NB4 (cell line): ENCODE measurements around the gene UBP1.

ENCODE experiments used
- DNase-seq: peaks from one replicate; pipeline ENCODE4 v3.0.0; 2010; ENCODE audit warnings: low read depth
- H3K4me3 ChIP-seq: one replicate; pipeline ENCODE4 v1.5.1; 2011; ENCODE audit warnings: mild to moderate bottlenecking, low read depth, low read length, moderate library complexity
- MYC ChIP-seq: IDR thresholded peaks from 2 replicates; pipeline ENCODE4 v1.6.1; 2011; ENCODE audit warnings: low read depth, low read length
- POLR2A ChIP-seq: IDR thresholded peaks from 2 replicates; pipeline ENCODE4 v1.6.1; 2011; ENCODE audit warnings: mild to moderate bottlenecking; ENCODE audit not compliant: insufficient read length; ENCODE audit errors: extremely low read depth
- TF ChIP-seq, protein P1 (sequence below): IDR thresholded peaks from 2 replicates; pipeline ENCODE4 v1.6.1; 2011; ENCODE audit warnings: low read depth, low read length
- TF ChIP-seq, protein P2 (sequence below): IDR thresholded peaks from one replicate; pipeline ENCODE4 v1.5.1; 2012; ENCODE audit warnings: low read depth, low read length

The UBP1 gene

DNA sequence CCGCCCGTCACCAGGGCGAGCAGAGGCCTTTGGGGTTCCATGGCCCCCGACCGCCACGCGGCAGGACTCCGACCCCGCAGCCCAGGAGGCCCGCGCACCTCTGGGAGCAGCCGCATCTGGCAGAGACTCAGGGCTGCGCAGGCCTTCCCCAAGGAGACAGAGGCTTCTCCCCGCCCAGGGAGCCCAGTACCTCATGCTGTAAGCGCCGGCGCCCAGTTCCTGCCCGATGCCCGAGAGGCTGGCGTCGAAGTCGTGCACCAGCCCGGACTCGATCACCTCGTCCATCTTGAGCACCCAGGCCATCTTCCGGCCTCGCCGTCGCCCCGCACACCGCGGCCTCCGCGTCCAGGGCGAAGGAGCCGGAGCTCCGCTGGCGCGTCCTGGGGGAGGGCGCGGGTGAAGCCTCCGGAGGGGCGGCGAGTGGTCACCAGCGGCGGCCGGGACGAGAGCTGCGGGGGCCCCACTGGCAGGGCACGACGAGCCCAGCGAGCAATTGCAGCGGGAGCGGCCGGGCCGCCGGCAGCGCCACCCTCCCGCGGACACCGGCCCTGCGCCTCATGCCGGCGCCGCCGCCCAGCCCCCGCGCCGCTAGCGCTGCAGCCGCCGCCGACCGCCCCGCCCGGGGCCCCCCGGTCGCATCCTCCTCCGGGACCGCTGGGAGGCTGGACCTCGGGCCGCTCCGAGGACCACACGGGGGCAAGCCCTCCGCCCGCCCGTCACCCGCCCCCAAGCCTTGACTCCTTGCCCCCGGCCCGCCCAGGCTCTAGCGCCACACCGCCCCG, 468 bp downstream of the UBP1 start:
- TF ChIP-seq MYC = 0 out of 2 replicates have a peak, but pooled peaks have one; percentile 48
- TF ChIP-seq, protein P1, sequence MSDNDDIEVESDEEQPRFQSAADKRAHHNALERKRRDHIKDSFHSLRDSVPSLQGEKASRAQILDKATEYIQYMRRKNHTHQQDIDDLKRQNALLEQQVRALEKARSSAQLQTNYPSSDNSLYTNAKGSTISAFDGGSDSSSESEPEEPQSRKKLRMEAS = peak; percentile 32
- TF ChIP-seq, protein P2, sequence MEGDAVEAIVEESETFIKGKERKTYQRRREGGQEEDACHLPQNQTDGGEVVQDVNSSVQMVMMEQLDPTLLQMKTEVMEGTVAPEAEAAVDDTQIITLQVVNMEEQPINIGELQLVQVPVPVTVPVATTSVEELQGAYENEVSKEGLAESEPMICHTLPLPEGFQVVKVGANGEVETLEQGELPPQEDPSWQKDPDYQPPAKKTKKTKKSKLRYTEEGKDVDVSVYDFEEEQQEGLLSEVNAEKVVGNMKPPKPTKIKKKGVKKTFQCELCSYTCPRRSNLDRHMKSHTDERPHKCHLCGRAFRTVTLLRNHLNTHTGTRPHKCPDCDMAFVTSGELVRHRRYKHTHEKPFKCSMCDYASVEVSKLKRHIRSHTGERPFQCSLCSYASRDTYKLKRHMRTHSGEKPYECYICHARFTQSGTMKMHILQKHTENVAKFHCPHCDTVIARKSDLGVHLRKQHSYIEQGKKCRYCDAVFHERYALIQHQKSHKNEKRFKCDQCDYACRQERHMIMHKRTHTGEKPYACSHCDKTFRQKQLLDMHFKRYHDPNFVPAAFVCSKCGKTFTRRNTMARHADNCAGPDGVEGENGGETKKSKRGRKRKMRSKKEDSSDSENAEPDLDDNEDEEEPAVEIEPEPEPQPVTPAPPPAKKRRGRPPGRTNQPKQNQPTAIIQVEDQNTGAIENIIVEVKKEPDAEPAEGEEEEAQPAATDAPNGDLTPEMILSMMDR = no peak
- H3K4me3 ChIP-seq = peak overlapping the region; percentile 95
- peak; percentile 65 for DNase-seq

DNA sequence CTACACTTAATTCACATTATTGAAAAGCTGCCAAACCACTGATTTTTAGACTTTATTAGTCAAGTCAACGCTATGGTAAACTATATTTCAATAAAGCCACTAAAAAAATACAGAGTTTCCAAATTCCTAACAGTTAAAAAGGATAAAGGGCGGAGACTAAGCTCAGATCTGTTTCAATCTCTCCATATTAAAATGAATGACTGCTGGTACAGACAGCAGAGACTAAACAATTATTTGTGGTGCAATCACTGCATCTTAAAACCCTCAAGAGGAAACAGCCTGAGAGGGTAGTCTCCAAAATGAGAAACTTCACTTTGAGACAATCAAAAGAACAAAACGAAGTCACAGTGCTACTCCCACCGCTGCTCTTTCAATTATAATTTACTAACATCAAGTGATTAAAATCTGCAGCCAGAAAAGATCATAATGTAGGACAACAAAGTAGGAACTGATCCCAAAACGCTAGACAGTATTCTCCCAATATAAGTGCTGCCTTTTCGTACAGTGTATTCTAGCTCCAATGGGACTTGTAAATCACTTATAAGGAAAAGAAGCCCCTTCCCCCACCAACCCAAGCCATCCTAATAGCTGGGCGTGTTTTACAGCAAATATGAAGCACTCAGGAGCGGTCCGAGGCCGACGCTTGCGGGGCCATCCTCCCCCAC, 1.2 kb downstream of the UBP1 start:
- DNase-seq = peak; percentile 29
- peak overlapping the region; percentile 95 for H3K4me3 ChIP-seq
- TF ChIP-seq POLR2A = no peak
- TF ChIP-seq, protein P2 = no peak
- TF ChIP-seq MYC = no peak
- TF ChIP-seq, protein P1 = no peak

DNA sequence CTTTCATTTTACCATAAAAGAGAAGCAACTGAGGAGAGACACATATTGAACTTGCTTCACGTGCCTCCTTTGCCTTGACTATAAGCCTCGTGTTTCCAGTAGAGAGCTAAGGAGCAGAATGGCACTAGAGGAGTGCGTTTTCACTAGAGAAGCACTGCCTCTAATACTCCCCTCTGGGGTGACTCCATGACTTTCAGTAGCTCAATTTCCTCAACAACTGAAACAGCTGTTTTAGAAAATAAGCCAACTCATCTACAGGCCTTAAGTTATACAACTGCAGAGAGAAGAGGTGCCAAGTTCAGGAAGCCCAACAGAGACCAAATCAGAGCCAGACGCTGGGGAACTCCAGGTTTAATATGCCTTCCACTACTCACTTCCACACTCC, 1.9 kb downstream of the UBP1 start:
- DNase-seq = peak; percentile 52
- peak overlapping the region; percentile 95 for H3K4me3 ChIP-seq
- no peak for TF ChIP-seq POLR2A
- TF ChIP-seq, protein P1 = peak; percentile 58; the same call in 1 of the 2 replicates

DNA sequence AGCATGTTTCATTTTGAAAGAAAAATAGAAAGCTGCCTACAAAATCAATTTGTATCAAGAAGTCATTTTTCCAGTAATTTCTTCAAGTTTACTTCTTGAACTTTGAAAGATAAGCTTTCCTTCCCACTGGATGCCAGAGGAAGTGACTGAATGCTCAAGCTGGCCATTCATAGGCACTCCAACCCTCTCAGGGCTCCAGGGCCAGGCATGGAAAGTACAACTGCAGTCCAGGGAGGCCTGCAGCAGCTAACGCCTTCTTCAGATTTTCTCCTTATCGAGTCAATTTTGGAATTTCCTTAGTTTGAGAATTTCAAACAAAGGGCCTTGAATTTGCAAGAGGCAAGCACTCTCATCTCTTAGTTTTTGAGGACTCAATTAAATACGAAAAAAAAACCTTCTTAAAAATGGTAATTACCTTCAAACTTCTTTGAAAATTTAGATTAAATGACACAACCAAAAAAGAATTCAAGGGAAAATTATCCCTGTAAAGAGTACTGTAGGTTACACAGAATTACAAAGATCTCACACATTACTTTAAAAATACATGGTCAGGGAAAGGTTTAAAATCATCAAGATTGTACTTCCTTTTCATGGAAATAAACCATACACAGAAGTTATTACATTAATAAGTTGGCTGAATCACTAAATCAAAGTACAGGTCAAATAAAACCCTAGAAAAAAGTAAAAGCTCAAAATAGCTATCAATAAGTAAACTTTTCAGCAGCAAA, 2.5 kb downstream of the UBP1 start:
- TF ChIP-seq, protein P1 = no peak
- TF ChIP-seq, protein P2 = no peak
- TF ChIP-seq MYC = no peak
- TF ChIP-seq POLR2A = no peak
- H3K4me3 ChIP-seq = peak overlapping the region; percentile 95
- peak; percentile 40 for DNase-seq

DNA sequence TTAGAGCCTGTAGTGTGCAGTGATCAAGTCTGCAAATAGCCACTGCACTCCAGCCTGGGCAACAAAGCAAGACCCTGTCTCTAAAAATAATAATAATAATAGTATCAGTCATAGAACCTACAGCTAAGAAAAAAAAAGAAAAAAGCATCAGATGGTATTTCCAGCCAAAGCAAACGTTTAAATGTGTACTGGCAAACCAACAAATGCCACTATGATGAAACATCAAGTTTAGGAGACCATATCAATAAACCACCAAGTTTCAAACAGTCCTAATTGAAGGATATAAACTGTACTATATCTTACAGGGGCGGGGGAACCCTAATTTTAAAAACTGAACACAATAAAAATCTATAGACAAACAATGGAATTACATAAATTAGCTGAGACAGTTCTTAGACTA, 6.4 kb downstream of the UBP1 start:
- no peak overlapping the region for H3K4me3 ChIP-seq
- no peak for TF ChIP-seq POLR2A
- TF ChIP-seq, protein P1 = no peak
- TF ChIP-seq, protein P2 = no peak
- TF ChIP-seq MYC = no peak
- DNase-seq = no peak

DNA sequence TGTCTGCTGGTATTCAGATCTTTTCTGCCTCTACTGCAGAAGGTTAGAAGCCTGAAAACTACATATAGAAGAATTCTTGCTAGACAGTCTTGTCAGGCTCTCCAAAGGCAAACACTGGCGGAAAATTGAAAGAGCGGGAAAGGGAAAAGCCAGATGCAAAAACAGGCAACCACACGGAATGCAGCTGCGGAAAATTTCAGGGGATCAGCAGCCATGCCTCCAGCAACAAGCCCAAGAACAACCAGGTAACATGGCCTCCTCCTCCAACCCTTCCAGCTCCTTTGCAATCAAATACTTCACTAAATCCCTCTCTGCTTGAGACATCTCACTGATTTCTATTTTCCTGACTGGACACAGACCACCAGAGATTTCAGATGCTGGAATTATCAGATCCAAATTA, 9.6 kb downstream of the UBP1 start:
- no peak for DNase-seq
- H3K4me3 ChIP-seq = no peak overlapping the region
- TF ChIP-seq POLR2A (no peak), MYC (no peak)
- TF ChIP-seq, protein P2 = no peak
- TF ChIP-seq, protein P1 = no peak
